Spleen (tissue), 11 donors: ENCODE measurements around the gene LRP1B. TPM values are rescaled to one million over a fixed set of nuclear protein-coding genes. Genes with fewer than 3 reads are reported as not detected.

Source experiments
- DNase-seq: peaks from one replicate; pipeline ENCODE4 v3.0.0-alpha.2; 2020
- H3K27ac ChIP-seq, 8 donors: fragments of 200-600 bp; sonication (generic) in 7 of 8; 1 replicate in 4 of 8; 2 replicates in 4 of 8; pipeline versions ENCODE4 v1.5.0 to v1.8.0; 2016 to 2021; ENCODE audit warnings: inconsistent platforms in 4 of 8, mild to moderate bottlenecking in 4 of 8, moderate library complexity in 1 of 8
- H3K27me3 ChIP-seq, 7 donors: fragments of 200-600 bp; sonication (generic) in 6 of 7; replicated peaks in 1 of 7; 1 replicate in 4 of 7; 2 replicates in 3 of 7; pipeline versions ENCODE4 v1.5.0 to v1.8.0; 2016 to 2021; ENCODE audit warnings: inconsistent platforms in 3 of 7, mild to moderate bottlenecking in 1 of 7
- H3K36me3 ChIP-seq, 6 donors: fragments of 200-600 bp; sonication (generic) in 5 of 6; 1 replicate in 4 of 6; 2 replicates in 2 of 6; pipeline versions ENCODE4 v1.5.0 to v1.8.0; 2016 to 2021; ENCODE audit warnings: inconsistent platforms in 2 of 6
- H3K4me1 ChIP-seq, 6 donors: fragments of 200-600 bp; sonication (generic) in 5 of 6; 1 replicate in 3 of 6; 2 replicates in 3 of 6; pipeline versions ENCODE4 v1.5.0 to v1.8.0; 2016 to 2021; ENCODE audit warnings: inconsistent platforms in 3 of 6
- H3K4me3 ChIP-seq, 8 donors: fragments of 200-600 bp; sonication (generic) in 7 of 8; 1 replicate in 4 of 8; 2 replicates in 4 of 8; pipeline versions ENCODE4 v1.5.0 to v1.8.0; 2016 to 2021; ENCODE audit warnings: inconsistent platforms in 4 of 8, mild to moderate bottlenecking in 4 of 8, moderate library complexity in 2 of 8
- H3K9me3 ChIP-seq, 8 donors: fragments of 200-600 bp; sonication (generic) in 7 of 8; 1 replicate in 4 of 8; 2 replicates in 4 of 8; pipeline versions ENCODE4 v1.5.0 to v1.8.0; 2016 to 2021; ENCODE audit warnings: inconsistent platforms in 4 of 8
- CTCF ChIP-seq, 11 experiments: fragments of 200-600 bp in 7 of 11; fragments of 450-650 bp in 4 of 11; sonication (generic) in 4 of 11; IDR thresholded peaks in 8 of 11; conservative IDR thresholded peaks in 3 of 11; 1 replicate in 7 of 11; 2 replicates in 4 of 11; pipeline versions ENCODE4 v1.4.0 to v1.8.0; 2016 to 2021; ENCODE audit warnings: antibody characterized with exemption in 11 of 11, inconsistent platforms in 4 of 11, mild to moderate bottlenecking in 1 of 11
- POLR2A ChIP-seq, 3 donors: fragments of 450-650 bp; IDR thresholded peaks; one replicate each; pipeline ENCODE4 v1.5.1; 2017; ENCODE audit warnings: antibody characterized with exemption in 3 of 3, mild to moderate bottlenecking in 1 of 3
- POLR2AphosphoS5 ChIP-seq, 3 donors: sonication (generic); formaldehyde crosslinking; IDR thresholded peaks; one replicate each; pipeline ENCODE4 v1.5.1; 2017; ENCODE audit warnings: antibody characterized with exemption in 3 of 3
- WGBS, 5 donors: extraction: QIAGEN DNeasy Blood & Tissue Kit in 3 of 5; methylation state at CpG; one replicate each; pipeline versions ENCODE4 v1.1.5 to v1.1.7; 2013 to 2018; 5-methylcytosine and 5-hydroxymethylcytosine counted together
- intact Hi-C: fragments of 100-400 bp; cut with DNase I; formaldehyde crosslinking; loops from one replicate; pipeline ENCODE4 v1.15.0; 2023; ENCODE audit warnings: low total_unique reads
- polyA plus RNA-seq, 3 donors: library from polyadenylated mRNA; stranded (reverse); fragments of 200-250 nt; gene quantifications; one replicate each; pipeline ENCODE4 v1.2.1, GENCODE V29; 2013
- total RNA-seq, 7 donors: library from RNA; depleted of rRNA in 3 of 7; stranded (reverse); fragments of >200 nt in 3 of 7; fragmentation: NEBNext Ultra II Directional in 4 of 7; extraction: Animal tissue kit (Norgen Biotek cat#: 25700) in 4 of 7; gene quantifications; one replicate each; pipeline versions ENCODE4 v1.1.0 to v1.2.1, GENCODE V29; 2016 to 2021
- donor health status: healthy with polysubstance abuse.
- donor health status: DM: no; HTN: no; CAD: no; lungs with moderate emphysema.
- donor health status: DM: no; HTN: no; CAD: no.
- donor health status: Bipolar disorder and iron deficiency.
- donor health status: healthy.
- donor health status: DM: no; HTN: no; CAD: no.
- donor health status: DM: yes; HTN: yes; CAD: no.

Gene LRP1B
- total and polyA plus RNA-seq, 10 donors: 0.02 to 0.85 (median 0.08) TPM; not detected in 2

DNA sequence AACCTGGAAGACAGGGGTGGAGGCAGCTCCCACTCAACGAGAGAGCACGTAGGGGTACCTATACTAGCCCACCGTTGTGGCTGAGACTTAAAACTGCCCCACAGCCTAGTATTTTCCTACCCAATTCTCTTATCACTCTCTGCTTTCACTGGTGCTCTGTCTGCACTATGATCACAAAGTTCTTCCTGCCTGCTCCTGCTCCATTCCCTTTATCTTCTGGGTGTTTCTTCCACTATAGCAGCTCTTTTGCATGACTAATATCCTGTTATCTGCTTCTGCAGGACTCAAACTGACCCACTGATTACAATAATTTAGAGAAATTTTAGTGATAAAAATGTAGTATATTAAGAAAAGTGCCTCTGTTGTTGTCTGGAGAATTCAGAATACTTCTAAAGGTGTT is 184.8 kb downstream of the LRP1B start:
- intact Hi-C loops: no loop called here
- 59 to 87% (median 70%) methylated on average over 3 of the region's 3 CpGs for WGBS, 5 donors

DNA sequence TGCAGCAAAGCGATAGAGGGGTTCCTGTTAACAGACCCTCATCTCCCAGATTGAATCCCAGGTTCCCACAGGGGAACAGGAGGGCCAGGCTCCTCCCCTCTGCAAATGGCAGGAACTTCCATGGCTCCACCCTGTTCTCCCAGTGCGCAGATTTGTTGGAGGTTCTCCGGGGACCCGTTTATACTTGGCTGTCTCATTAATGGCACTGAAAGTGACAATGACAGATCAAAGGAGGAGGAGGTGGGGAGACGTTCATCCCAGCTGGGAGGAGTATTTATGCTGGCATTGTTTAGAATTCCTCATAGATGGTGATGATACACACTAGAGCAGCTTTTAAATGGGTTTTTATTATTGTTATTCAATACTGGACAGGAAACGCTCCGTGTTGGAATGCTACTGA is 186.9 kb downstream of the LRP1B start:
- no peaks in the 10 kb centered on the region for H3K36me3 ChIP-seq
- TF ChIP-seq POLR2A (IDR thresholded peaks at IDR 0.05): no peak
- TF ChIP-seq CTCF (IDR thresholded peaks at IDR 0.05 in 8 of 11, conservative IDR thresholded peaks at IDR 0.05 in 3 of 11): no peak
- no peaks in the 10 kb centered on the region for H3K27me3 ChIP-seq
- intact Hi-C loops: no loop called here
- no peak overlapping the region for H3K4me3 ChIP-seq
- no peak overlapping the region for H3K27ac ChIP-seq
- no peak for DNase-seq
- WGBS, 5 donors: 76 to 89% (median 80%) methylated on average over 7 of the region's 7 CpGs
- H3K4me1 ChIP-seq: no peaks in the 10 kb centered on the region
- H3K9me3 ChIP-seq: no peaks in the 10 kb centered on the region

More for the DNA sequence above, 184.8 kb downstream of the LRP1B start:
- H3K27ac ChIP-seq: no peak overlapping the region
- no peak for TF ChIP-seq CTCF (IDR thresholded peaks at IDR 0.05 in 8 of 11, conservative IDR thresholded peaks at IDR 0.05 in 3 of 11)
- TF ChIP-seq POLR2AphosphoS5 (IDR thresholded peaks at IDR 0.05): no peak
- H3K36me3 ChIP-seq: no peaks in the 10 kb centered on the region
- no peaks in the 10 kb centered on the region for H3K9me3 ChIP-seq
- no peak for DNase-seq
- H3K4me1 ChIP-seq: no peaks in the 10 kb centered on the region
- H3K27me3 ChIP-seq: no peaks in the 10 kb centered on the region
- H3K4me3 ChIP-seq: no peak overlapping the region

GRCh38 chr2:141942006-141942789 is 188.6 kb downstream of the LRP1B start:
- Histone ChIP-seq H3K4me1 (no peaks in the 10 kb centered on the region), H3K9me3 (peaks cover 0 to 6% (median 0%) of the 10 kb centered on the region in 8 donors), H3K4me3 (no peak overlapping the region), H3K27ac (no peak overlapping the region), H3K36me3 (no peaks in the 10 kb centered on the region), H3K27me3 (no peaks in the 10 kb centered on the region)
- DNase-seq: no peak
- TF ChIP-seq CTCF (IDR thresholded peaks at IDR 0.05 in 8 of 11, conservative IDR thresholded peaks at IDR 0.05 in 3 of 11) (no peak), POLR2A (IDR thresholded peaks at IDR 0.05) (no peak), POLR2AphosphoS5 (IDR thresholded peaks at IDR 0.05) (no peak)
- 67 to 85% (median 73%) methylated on average over 5 of the region's 5 CpGs for WGBS, 5 donors
- intact Hi-C loops: no loop called here

DNA sequence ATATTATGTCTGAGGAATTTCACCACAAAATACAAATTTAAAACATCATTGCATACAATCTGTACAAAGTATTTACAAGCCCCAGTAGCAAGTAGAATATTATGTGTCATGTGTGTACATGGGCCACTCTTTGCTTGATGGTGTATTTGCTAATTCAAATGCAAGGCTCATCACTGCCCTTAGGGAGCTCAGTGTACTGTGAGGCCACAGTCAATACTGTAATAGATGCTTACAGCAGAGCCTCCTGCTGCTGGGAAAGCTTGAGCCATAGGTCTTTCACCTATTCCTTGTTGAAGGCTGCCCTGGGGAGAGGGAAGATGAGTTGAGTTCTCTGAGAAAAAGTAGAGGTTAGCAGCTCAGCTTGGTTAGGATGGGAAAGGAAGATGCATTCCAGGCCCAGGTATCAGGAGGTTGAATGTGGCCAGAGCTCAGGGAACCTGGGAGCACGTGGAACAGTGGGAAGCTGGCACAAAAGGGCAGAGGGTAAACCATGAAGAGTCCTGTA is 189.6 kb downstream of the LRP1B start:
- no peak overlapping the region for H3K27ac ChIP-seq
- no peaks in the 10 kb centered on the region for H3K4me1 ChIP-seq
- DNase-seq: no peak
- intact Hi-C loops: no loop called here
- 36 to 59% (median 45%) methylated on average over 1 of the region's 1 CpG for WGBS, 5 donors
- TF ChIP-seq POLR2AphosphoS5 (IDR thresholded peaks at IDR 0.05): no peak
- no peak for TF ChIP-seq POLR2A (IDR thresholded peaks at IDR 0.05)
- TF ChIP-seq CTCF (IDR thresholded peaks at IDR 0.05 in 8 of 11, conservative IDR thresholded peaks at IDR 0.05 in 3 of 11): no peak
- H3K4me3 ChIP-seq: no peak overlapping the region
- H3K36me3 ChIP-seq: no peaks in the 10 kb centered on the region
- peaks cover 0 to 8% (median 0%) of the 10 kb centered on the region in 8 donors for H3K9me3 ChIP-seq
- no peaks in the 10 kb centered on the region for H3K27me3 ChIP-seq
